ENCODE measurements around the gene ACO1. TPM values are rescaled to one million over a fixed set of nuclear protein-coding genes. Genes with fewer than 3 reads are reported as not detected.

ACO1 gene
- total RNA-seq, 2 donors from 2014 or later, result 31.7 to 66.6 TPM

- H3K27me3 ChIP-seq (replicated peaks; ENCODE audit: insufficient read depth), result no peaks in the 10 kb centered on the region
- no peak for DNase-seq (ENCODE audit: low spot score)
- H3K27ac ChIP-seq, result no peak overlapping the region
- no peaks in the 10 kb centered on the region for H3K9me3 ChIP-seq
- no peaks in the 10 kb centered on the region for H3K4me1 ChIP-seq (replicated peaks)
- intact Hi-C loops (cut with DNase I), result no loop called here
- TF ChIP-seq POLR2AphosphoS5 (IDR thresholded peaks at IDR 0.05), result no peak
- TF ChIP-seq, protein P1, sequence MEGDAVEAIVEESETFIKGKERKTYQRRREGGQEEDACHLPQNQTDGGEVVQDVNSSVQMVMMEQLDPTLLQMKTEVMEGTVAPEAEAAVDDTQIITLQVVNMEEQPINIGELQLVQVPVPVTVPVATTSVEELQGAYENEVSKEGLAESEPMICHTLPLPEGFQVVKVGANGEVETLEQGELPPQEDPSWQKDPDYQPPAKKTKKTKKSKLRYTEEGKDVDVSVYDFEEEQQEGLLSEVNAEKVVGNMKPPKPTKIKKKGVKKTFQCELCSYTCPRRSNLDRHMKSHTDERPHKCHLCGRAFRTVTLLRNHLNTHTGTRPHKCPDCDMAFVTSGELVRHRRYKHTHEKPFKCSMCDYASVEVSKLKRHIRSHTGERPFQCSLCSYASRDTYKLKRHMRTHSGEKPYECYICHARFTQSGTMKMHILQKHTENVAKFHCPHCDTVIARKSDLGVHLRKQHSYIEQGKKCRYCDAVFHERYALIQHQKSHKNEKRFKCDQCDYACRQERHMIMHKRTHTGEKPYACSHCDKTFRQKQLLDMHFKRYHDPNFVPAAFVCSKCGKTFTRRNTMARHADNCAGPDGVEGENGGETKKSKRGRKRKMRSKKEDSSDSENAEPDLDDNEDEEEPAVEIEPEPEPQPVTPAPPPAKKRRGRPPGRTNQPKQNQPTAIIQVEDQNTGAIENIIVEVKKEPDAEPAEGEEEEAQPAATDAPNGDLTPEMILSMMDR (IDR thresholded peaks at IDR 0.05), result no peak
- TF ChIP-seq POLR2A (IDR thresholded peaks at IDR 0.05), result no peak
- H3K4me3 ChIP-seq, result no peak overlapping the region
- H3K36me3 ChIP-seq, result no peaks in the 10 kb centered on the region
Measured at GRCh38 chr9:32371279-32371678, 13.2 kb upstream of the ACO1 start.

- no peaks in the 10 kb centered on the region for H3K9me3 ChIP-seq
- H3K36me3 ChIP-seq, result no peaks in the 10 kb centered on the region
- DNase-seq (ENCODE audit: low spot score), result no peak
- intact Hi-C loops (cut with DNase I), result no loop called here
- no peaks in the 10 kb centered on the region for H3K4me1 ChIP-seq (replicated peaks)
- no peak for TF ChIP-seq POLR2AphosphoS5 (IDR thresholded peaks at IDR 0.05)
- no peak for TF ChIP-seq POLR2A (IDR thresholded peaks at IDR 0.05)
- TF ChIP-seq, protein P1 (IDR thresholded peaks at IDR 0.05), result no peak
- WGBS, result 88% methylated on average over 2 of the region's 2 CpGs
- H3K4me3 ChIP-seq, result no peak overlapping the region
- H3K27ac ChIP-seq, result no peak overlapping the region
- H3K27me3 ChIP-seq (replicated peaks; ENCODE audit: insufficient read depth), result no peaks in the 10 kb centered on the region
Measured at GRCh38 chr9:32371679-32372078, 12.8 kb upstream of the ACO1 start.

DNA sequence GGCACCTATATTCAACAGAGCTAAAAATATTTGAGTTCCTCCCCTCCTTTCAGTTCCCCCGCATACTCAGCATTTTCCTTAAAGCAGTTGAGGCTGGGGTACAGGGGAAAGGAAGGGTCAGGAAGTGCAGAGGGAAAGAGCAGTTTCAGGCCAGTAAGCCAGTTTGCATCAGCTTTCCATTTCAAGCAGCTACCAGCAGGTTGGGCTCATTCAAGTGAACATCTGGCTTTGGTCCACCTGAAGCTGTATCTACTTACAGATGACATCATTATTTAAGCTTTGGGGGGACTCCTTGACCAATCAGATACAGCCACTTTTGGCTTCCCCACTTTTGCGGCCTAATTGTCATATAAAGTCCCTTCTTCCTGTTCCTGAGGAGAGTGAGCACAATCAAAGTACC is 8.2 kb upstream of the ACO1 start:
- TF ChIP-seq POLR2AphosphoS5 (IDR thresholded peaks at IDR 0.05) (no peak), POLR2A (IDR thresholded peaks at IDR 0.05) (no peak)
- TF ChIP-seq, protein P1 (IDR thresholded peaks at IDR 0.05), result no peak
- DNase-seq (ENCODE audit: low spot score), result no peak
- intact Hi-C loops (cut with DNase I), result loop anchor here (5.0 kb wide), 1 partner anchor 591 kb away; no protein-coding TSS in a partner anchor

DNA sequence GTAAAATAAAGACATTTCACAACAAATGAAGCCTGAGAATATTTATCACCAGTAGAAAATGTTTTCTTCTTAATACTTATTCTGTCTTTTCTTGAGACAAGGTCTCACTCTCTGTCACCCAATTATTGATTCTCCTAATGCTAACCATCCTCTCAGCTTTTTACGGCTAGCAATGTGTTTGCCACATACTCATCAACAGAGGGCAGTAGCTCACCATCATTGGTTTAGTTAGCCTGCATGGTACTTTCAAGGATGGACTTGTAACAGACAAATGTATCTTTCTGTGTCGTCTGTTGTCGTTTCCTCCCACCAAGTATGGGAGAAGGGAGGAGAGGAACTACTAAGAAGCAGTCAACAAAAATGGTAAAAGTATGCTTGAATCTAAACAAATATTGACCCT is 5.9 kb upstream of the ACO1 start:
- Histone ChIP-seq H3K9me3 (no peaks in the 10 kb centered on the region), H3K27me3 (replicated peaks; ENCODE audit: insufficient read depth) (no peaks in the 10 kb centered on the region), H3K27ac (no peak overlapping the region), H3K36me3 (no peaks in the 10 kb centered on the region), H3K4me3 (no peak overlapping the region), H3K4me1 (replicated peaks) (no peaks in the 10 kb centered on the region)
- DNase-seq (ENCODE audit: low spot score), result peak; percentile 20
- intact Hi-C loops (cut with DNase I), result loop anchor here (2.0 to 5.0 kb wide), 2 partner anchors 200 to 589 kb away; no protein-coding TSS in a partner anchor
- WGBS, result 0% methylated on average over 3 of the region's 3 CpGs
- TF ChIP-seq POLR2A (IDR thresholded peaks at IDR 0.05) (no peak), POLR2AphosphoS5 (IDR thresholded peaks at IDR 0.05) (peak; percentile 54)
- TF ChIP-seq, protein P1 (IDR thresholded peaks at IDR 0.05), result peak; percentile 14 to 73 (median 62)

More for the DNA sequence above, 8.2 kb upstream of the ACO1 start:
- Histone ChIP-seq H3K4me1 (replicated peaks) (no peaks in the 10 kb centered on the region), H3K27me3 (replicated peaks; ENCODE audit: insufficient read depth) (no peaks in the 10 kb centered on the region), H3K36me3 (no peaks in the 10 kb centered on the region), H3K4me3 (no peak overlapping the region), H3K9me3 (no peaks in the 10 kb centered on the region), H3K27ac (no peak overlapping the region)
- WGBS, result 35% methylated on average over 2 of the region's 2 CpGs

DNA sequence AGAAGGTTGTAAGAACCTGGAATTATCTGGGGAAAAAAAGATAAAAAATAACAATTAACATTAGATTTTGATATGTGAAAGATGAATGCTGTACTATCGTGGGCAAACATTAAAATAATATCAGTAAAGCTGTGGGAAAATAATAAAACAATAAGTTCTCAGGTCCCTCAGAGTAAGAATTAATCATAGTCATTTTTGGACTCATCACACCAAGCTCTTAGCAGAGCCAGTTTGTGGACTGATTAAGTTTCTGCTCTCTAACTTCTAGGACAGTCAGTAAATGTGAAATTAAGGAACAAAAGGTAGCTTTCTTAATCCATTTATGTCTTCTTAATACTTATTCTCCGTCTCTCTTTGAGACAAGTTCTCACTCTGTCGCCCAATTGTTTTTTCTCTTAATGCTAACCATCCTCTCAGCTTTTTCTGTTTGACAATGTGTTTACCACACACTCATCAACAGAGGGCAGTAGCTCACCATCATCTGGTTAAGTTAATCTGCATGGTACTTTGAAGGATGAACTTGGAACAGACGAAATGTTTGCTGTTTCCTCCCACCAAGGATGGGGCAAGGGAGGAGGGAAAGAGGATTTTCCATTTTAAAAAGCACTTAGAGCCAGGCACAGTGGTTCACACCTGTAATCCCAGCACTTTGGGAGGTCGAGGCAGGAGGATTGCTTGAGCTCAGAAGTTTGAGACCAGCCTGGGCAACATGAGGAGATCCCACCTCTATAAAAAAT is 5.3 kb upstream of the ACO1 start:
- intact Hi-C loops (cut with DNase I), result loop anchor here (2.0 to 5.0 kb wide), 2 partner anchors 200 to 588 kb away; no protein-coding TSS in a partner anchor
- no peaks in the 10 kb centered on the region for H3K9me3 ChIP-seq
- peak; percentile 37 for DNase-seq (ENCODE audit: low spot score)
- no peak overlapping the region for H3K4me3 ChIP-seq
- H3K27ac ChIP-seq, result no peak overlapping the region
- 16% methylated on average over 5 of the region's 5 CpGs for WGBS
- no peaks in the 10 kb centered on the region for H3K27me3 ChIP-seq (replicated peaks; ENCODE audit: insufficient read depth)
- TF ChIP-seq POLR2A (IDR thresholded peaks at IDR 0.05) (no peak), POLR2AphosphoS5 (IDR thresholded peaks at IDR 0.05) (peak; percentile 52)
- TF ChIP-seq, protein P1 (IDR thresholded peaks at IDR 0.05), result peak; percentile 53 to 85 (median 72)
- no peaks in the 10 kb centered on the region for H3K4me1 ChIP-seq (replicated peaks)
- H3K36me3 ChIP-seq, result no peaks in the 10 kb centered on the region
